ENCODE results near the gene ANKRD33B. TPM values are rescaled to one million over a fixed set of nuclear protein-coding genes. Genes with fewer than 3 reads are reported as not detected.

ANKRD33B gene
- total RNA-seq, 1 donor from 2014 or later: 21.4 TPM

DNA sequence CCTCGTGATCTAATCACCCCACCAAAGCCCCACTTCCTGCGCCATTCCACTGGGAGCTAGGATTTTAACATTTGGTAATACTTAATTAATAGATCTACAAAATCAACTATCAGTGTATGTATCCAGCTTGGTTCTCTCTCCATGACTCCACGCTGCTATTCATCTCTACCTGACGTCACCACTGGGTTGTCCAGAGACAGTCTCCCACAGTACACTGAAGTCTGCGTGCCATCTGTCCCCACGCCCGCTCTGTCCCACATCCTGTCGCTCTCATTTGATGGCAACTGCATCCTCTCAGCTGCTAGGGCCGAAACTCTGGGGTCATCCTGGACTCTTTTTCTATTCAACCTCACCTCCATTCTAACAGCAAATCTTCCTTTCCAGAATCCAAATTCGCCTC lies 53.2 kb downstream of the ANKRD33B start:
- peaks cover 2% of the 10 kb centered on the region for H3K27me3 Mint-ChIP-seq (ENCODE audit: insufficient read depth)
- intact Hi-C loops (cut with micrococcal nuclease): no loop called here
- H3K4me1 Mint-ChIP-seq (ENCODE audit: low read depth): peaks cover 6% of the 10 kb centered on the region

DNA sequence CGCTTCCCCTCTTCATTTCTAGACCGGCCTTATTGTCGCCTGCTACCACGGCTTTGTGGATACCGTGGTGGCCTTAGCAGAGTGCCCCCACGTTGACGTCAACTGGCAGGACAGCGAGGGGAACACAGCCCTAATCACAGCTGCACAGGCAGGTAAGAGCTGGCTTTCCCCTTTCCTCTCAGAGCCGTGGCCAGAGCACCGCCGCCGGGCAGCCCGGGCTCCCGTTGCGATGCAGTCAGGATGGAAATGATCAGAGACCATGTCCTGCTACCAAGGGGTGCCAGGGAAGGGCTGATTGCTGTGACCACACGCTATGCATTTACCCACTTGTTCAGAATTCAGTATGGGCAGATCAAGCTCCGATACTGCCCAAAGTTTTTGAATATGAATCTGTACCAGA lies 54.4 kb downstream of the ANKRD33B start:
- no peaks in the 10 kb centered on the region for H3K4me1 Mint-ChIP-seq (ENCODE audit: low read depth)
- intact Hi-C loops (cut with micrococcal nuclease): no loop called here
- no peak overlapping the region for H3K27ac Mint-ChIP-seq
- no peak overlapping the region for H3K4me3 Mint-ChIP-seq
- peaks cover 2% of the 10 kb centered on the region for H3K27me3 Mint-ChIP-seq (ENCODE audit: insufficient read depth)
- H3K9me3 Mint-ChIP-seq: no peaks in the 10 kb centered on the region
- peaks cover 12% of the 10 kb centered on the region for H3K36me3 Mint-ChIP-seq (ENCODE audit: low read depth)
- no peak for DNase-seq (ENCODE audit: low spot score)

More for the DNA sequence above, 53.2 kb downstream of the ANKRD33B start:
- Mint-ChIP-seq H3K36me3 (ENCODE audit: low read depth) (peaks cover 13% of the 10 kb centered on the region), H3K27ac (no peak overlapping the region), H3K9me3 (no peaks in the 10 kb centered on the region), H3K4me3 (no peak overlapping the region)
- no peak for DNase-seq (ENCODE audit: low spot score)

DNA sequence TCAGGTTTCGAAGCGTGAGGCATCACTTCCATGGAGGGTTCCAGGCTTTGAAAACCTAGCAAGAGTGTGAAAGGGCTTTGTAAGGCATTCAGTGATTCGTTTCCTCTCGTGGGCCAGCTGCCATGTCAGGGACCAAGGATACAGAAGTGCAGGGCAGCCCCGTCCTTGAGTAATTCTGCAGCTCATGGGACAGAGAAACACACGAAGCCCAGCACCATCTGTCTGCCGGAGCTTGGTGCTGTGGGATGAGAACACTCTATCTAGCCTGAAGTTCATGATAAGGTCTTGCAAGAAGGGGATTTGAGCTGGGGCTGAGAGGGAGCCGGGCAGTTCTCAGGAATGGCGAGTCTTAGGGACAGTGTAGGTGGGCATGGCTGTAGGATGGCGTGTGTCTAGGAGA lies 55.8 kb downstream of the ANKRD33B start:
- no peak for DNase-seq (ENCODE audit: low spot score)
- no peak overlapping the region for H3K4me3 Mint-ChIP-seq
- intact Hi-C loops (cut with micrococcal nuclease): no loop called here

DNA sequence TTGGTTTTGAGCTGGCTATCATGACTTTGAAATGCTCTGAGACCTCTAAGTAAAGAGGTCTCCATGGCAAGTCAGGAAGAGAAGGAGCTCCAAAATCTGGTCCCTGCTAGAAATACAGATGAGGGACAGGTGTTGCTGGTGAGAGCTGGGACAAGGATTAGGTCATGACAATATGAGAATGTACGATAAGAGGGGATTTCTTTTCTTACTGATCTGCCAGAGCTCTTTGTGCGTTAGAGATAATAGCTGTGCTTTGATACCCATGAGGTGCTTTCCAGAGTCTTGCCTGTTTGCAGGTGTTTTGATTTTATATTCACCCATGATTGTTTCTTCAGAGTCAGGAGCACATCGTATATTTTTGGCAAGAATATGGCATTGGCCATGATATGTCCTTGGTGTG lies 56.5 kb downstream of the ANKRD33B start:
- no peak for DNase-seq (ENCODE audit: low spot score)
- no peaks in the 10 kb centered on the region for H3K9me3 Mint-ChIP-seq
- no peak overlapping the region for H3K4me3 Mint-ChIP-seq
- intact Hi-C loops (cut with micrococcal nuclease): no loop called here
- no peaks in the 10 kb centered on the region for H3K4me1 Mint-ChIP-seq (ENCODE audit: low read depth)
- no peaks in the 10 kb centered on the region for H3K27me3 Mint-ChIP-seq (ENCODE audit: insufficient read depth)
- peaks cover 18% of the 10 kb centered on the region for H3K36me3 Mint-ChIP-seq (ENCODE audit: low read depth)
- no peak overlapping the region for H3K27ac Mint-ChIP-seq

More for the DNA sequence above, 55.8 kb downstream of the ANKRD33B start:
- Mint-ChIP-seq H3K36me3 (ENCODE audit: low read depth) (peaks cover 13% of the 10 kb centered on the region), H3K4me1 (ENCODE audit: low read depth) (no peaks in the 10 kb centered on the region), H3K9me3 (no peaks in the 10 kb centered on the region), H3K27ac (no peak overlapping the region), H3K27me3 (ENCODE audit: insufficient read depth) (peaks cover 2% of the 10 kb centered on the region)

DNA sequence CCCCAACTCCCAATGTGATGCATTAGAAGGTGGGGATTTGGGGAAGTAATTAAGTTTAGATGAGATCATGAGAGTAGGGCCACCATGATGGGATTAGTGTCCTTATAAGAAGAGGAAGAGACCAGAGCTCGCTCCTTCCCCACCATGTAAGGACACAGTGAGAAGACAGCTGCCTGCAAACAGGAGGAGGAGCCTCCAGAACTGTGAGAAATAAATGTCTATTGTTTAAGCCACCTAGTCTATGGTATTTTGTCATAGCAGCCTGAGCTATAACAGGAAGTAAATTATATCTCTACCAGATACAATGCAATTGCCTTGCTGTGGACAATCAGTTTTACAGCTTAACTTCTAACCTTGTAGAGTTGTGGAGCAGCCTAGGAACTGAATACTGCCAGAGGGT lies 58.0 kb downstream of the ANKRD33B start:
- H3K9me3 Mint-ChIP-seq: no peaks in the 10 kb centered on the region
- peaks cover 6% of the 10 kb centered on the region for H3K4me1 Mint-ChIP-seq (ENCODE audit: low read depth)
- intact Hi-C loops (cut with micrococcal nuclease): no loop called here
- no peak overlapping the region for H3K27ac Mint-ChIP-seq
- H3K36me3 Mint-ChIP-seq (ENCODE audit: low read depth): peaks cover 22% of the 10 kb centered on the region
- no peak overlapping the region for H3K4me3 Mint-ChIP-seq
- no peaks in the 10 kb centered on the region for H3K27me3 Mint-ChIP-seq (ENCODE audit: insufficient read depth)
- no peak for DNase-seq (ENCODE audit: low spot score)

DNA sequence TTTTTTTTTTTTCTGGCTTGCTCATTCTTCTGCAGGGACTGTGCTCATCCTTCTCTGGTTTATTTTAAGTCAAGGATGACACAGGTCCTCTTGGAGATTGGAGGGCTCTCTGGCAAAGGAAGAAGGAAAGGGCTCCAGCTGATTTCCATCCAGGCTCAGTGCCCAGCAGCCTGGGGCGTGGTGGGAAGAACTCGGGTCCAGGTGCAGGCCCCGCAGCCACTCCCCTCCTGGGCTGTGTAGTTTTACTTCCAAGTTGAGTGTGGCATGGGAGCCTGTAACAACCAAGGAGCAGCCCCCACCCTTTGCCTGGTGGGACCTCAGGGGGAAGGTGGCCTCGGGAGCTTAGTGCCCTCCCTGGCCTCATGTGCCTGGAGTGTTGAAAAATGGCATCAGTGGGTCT lies 58.9 kb downstream of the ANKRD33B start:
- H3K9me3 Mint-ChIP-seq: no peaks in the 10 kb centered on the region
- H3K27ac Mint-ChIP-seq: no peak overlapping the region
- H3K27me3 Mint-ChIP-seq (ENCODE audit: insufficient read depth): no peaks in the 10 kb centered on the region
- no peak for DNase-seq (ENCODE audit: low spot score)
- intact Hi-C loops (cut with micrococcal nuclease): no loop called here
- H3K4me1 Mint-ChIP-seq (ENCODE audit: low read depth): peaks cover 16% of the 10 kb centered on the region
- H3K4me3 Mint-ChIP-seq: no peak overlapping the region
- peaks cover 22% of the 10 kb centered on the region for H3K36me3 Mint-ChIP-seq (ENCODE audit: low read depth)

DNA sequence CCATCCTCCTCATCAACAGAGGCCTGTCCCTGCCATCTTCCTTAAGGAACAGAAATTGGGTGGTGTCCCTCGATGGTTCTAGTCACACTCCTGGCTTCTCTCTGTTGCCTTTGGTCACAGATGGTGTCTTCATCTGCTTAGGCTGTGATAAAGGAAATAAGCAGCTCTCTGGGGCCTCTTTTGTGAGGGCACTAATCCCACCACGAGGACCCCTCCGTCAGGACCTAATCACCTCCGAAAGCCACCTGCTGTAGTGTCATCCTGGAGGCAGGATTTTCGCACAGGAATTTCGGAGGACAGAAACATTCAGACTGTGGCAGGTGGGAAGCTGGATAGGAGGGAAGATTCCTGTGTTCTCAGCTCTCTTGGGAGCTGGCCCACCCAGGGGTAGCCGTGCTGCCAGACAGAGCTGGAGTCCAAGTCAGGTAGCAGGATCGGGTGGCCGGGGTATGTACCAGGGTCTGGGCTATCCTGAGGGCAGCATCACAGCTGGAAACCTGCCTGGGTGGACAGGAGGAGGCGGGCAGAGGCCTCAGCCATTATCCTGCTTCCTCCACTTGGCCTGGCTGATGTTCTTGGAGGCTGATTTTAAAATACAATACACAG lies 59.5 kb downstream of the ANKRD33B start:
- DNase-seq (ENCODE audit: low spot score): no peak
- Mint-ChIP-seq H3K9me3 (no peaks in the 10 kb centered on the region), H3K36me3 (ENCODE audit: low read depth) (peaks cover 22% of the 10 kb centered on the region), H3K27me3 (ENCODE audit: insufficient read depth) (no peaks in the 10 kb centered on the region), H3K4me1 (ENCODE audit: low read depth) (peaks cover 20% of the 10 kb centered on the region), H3K27ac (no peak overlapping the region), H3K4me3 (no peak overlapping the region)
- intact Hi-C loops (cut with micrococcal nuclease): no loop called here

DNA sequence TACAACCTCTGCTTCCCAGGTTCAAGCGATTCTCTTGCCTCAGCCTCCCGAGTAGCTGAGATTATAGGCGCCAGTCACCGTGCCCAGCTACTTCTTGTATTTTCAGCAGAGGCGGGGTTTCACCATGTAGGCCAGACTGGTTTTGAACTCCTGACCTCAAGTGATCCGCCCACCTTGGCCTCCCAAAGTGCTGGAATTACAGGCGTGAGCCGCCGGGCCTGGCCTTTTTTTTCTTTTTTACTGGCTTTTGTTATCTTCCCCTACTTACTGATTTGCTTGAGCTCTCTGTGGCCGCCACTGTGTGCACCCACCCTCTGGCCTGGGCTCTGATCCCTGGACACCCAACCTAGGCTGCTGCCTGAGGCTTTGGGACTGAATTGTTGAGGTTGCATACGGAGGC lies 60.3 kb downstream of the ANKRD33B start:
- Mint-ChIP-seq H3K27ac (no peak overlapping the region), H3K36me3 (ENCODE audit: low read depth) (peaks cover 22% of the 10 kb centered on the region), H3K27me3 (ENCODE audit: insufficient read depth) (peaks cover 3% of the 10 kb centered on the region), H3K4me1 (ENCODE audit: low read depth) (peaks cover 20% of the 10 kb centered on the region), H3K9me3 (no peaks in the 10 kb centered on the region), H3K4me3 (no peak overlapping the region)
- DNase-seq (ENCODE audit: low spot score): no peak
- intact Hi-C loops (cut with micrococcal nuclease): no loop called here

DNA sequence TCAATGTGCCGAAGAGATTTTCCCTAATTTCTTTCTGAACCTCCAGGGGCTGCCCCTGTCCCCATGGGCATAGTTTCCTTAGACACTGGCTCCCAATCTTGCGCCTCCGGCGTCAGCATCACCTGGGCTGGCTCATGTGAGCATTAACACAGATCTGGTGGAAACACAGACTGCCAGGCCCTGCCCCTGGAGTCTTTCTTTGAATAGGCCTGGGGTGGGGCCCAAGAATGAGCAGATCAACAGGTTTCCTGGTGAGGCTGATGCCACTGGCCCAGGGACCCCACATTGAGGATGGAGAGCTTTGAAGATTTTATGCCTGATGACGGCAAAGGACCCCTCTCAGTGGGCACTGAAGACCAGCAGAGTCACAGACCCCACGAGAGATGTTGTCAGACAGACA lies 60.8 kb downstream of the ANKRD33B start:
- DNase-seq (ENCODE audit: low spot score): no peak
- peaks cover 25% of the 10 kb centered on the region for H3K4me1 Mint-ChIP-seq (ENCODE audit: low read depth)
- peaks cover 3% of the 10 kb centered on the region for H3K27me3 Mint-ChIP-seq (ENCODE audit: insufficient read depth)
- peaks cover 26% of the 10 kb centered on the region for H3K36me3 Mint-ChIP-seq (ENCODE audit: low read depth)
- intact Hi-C loops (cut with micrococcal nuclease): no loop called here
- no peak overlapping the region for H3K27ac Mint-ChIP-seq
- H3K9me3 Mint-ChIP-seq: no peaks in the 10 kb centered on the region
- no peak overlapping the region for H3K4me3 Mint-ChIP-seq

DNA sequence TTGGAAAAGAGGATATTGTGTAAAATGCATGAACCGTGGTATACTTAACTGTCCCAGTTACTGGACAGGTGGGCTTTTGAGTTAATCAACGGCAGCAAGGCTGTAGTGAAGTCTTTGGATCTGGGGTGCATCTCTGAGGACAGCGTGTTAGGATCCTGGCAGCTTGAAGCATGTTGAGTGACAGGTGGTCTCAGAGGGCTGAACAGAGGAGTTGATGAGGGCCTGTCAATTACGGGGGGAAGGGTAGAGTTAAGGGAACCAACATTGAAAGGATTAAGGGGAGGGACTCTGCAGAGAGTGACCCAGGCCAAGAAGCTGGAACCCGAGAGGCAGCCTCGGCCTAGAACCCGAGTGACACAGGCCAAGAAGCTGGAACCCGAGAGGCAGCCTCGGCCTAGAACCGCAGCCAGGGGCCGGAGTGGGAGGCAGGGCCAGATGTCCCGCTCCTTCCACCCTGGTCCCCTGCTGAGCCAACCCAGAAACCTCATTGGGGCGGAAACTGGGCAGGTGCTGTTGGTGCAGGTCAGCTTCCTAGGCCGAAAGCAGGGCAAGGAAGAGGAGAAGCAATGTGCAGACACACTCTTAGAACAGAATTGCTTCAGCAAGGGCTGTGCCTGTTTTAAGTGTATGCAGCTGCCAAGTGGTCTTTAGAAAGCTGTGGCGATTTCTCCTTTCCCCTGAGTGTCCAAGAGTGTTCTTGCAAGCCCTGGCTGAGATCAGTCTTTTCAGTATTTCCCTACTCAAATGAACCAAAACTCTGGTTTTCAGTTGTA lies 62.0 kb downstream of the ANKRD33B start:
- intact Hi-C loops (cut with micrococcal nuclease): no loop called here

DNA sequence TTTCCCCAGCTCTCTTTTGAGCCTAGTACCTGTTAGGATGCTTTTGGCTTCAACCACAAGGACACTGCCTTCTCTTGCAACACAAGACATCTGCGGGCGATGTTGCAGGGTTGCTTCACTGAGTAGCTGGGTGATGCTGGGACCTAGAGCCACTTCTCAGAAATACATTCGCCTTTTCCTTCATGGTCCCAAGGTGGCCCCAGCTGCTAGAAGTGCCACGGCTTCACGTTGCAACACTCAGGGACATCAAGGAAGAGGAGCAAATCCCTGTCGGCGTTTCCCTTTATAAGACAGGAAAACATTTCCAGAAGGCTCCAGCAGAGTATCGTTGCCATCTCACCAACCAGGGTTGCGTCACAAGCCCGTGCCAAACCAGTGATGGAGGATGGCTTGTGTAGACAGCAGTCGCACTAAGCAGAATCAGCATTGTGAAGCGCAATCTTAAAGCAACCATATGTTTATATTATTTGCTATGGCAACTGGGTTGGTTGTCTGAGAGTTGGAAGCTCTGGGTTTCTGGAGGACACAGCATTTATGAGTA lies 62.7 kb downstream of the ANKRD33B start:
- Mint-ChIP-seq H3K4me1 (ENCODE audit: low read depth) (peaks cover 43% of the 10 kb centered on the region), H3K27me3 (ENCODE audit: insufficient read depth) (peaks cover 3% of the 10 kb centered on the region), H3K36me3 (ENCODE audit: low read depth) (peaks cover 20% of the 10 kb centered on the region), H3K27ac (no peak overlapping the region), H3K9me3 (no peaks in the 10 kb centered on the region), H3K4me3 (no peak overlapping the region)
- intact Hi-C loops (cut with micrococcal nuclease): loop anchor here (1.0 kb wide), 4 partner anchors 9 to 342 kb away; partner anchors contain the start of gene ANKRD33B
- no peak for DNase-seq (ENCODE audit: low spot score)

More for the DNA sequence above, 62.0 kb downstream of the ANKRD33B start:
- DNase-seq (ENCODE audit: low spot score): no peak
- Mint-ChIP-seq H3K27me3 (ENCODE audit: insufficient read depth) (peaks cover 3% of the 10 kb centered on the region), H3K27ac (no peak overlapping the region), H3K4me3 (no peak overlapping the region), H3K9me3 (no peaks in the 10 kb centered on the region), H3K36me3 (ENCODE audit: low read depth) (peaks cover 21% of the 10 kb centered on the region), H3K4me1 (ENCODE audit: low read depth) (peaks cover 36% of the 10 kb centered on the region)

DNA sequence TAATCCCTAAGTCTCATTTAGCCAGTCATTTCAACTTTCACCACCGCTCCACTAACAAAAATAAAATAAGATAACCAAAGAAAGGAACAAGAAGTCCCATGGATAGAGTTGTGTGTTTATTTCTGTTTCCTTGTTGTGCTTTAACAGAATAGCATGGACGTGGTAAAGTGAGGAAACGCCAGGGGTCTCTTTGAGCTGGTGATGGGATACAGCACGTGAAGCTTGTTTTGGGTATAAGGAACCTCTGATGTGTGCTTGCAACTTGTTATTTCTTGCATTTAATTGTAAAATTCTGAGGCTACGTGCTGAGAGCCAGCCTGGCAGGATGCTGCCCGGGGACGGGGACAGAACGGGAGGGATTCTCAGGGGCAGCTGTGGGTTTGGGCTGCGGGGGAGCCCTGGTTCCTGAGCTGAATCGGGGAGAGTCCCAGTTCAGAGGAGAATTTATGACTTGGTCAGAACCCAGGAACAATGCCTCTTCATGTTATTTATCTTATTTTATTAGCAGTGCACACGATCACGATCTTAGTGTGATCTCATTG lies 63.4 kb downstream of the ANKRD33B start:
- DNase-seq (ENCODE audit: low spot score): no peak
- Mint-ChIP-seq H3K27me3 (ENCODE audit: insufficient read depth) (peaks cover 3% of the 10 kb centered on the region), H3K27ac (peak overlapping the region; percentile 90), H3K9me3 (no peaks in the 10 kb centered on the region), H3K4me1 (ENCODE audit: low read depth) (peaks cover 50% of the 10 kb centered on the region), H3K36me3 (ENCODE audit: low read depth) (peaks cover 19% of the 10 kb centered on the region), H3K4me3 (peak overlapping the region; percentile 77)
- intact Hi-C loops (cut with micrococcal nuclease): loop anchor here (1.0 kb wide), 4 partner anchors 8 to 343 kb away; partner anchors contain the start of gene ANKRD33B

DNA sequence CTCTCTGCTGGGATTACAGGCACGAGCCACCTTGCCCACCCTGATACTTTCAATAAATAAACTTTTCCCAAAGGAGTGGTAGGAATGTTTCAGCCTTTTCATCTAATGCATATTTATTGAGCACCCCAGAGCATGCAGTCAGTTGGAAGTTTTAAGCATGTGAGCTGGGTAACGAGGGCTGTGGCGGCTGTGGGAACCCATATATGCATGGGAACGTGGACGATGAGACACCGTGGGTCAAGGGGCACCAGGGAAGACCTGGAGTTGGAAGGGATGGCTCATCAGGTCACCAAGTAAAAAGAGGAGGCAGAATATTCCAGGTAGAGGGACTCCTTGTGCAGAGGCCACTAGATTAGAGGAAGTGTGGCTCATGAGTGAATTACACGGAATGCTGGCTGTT lies 64.7 kb downstream of the ANKRD33B start:
- H3K4me3 Mint-ChIP-seq: no peak overlapping the region
- H3K9me3 Mint-ChIP-seq: no peaks in the 10 kb centered on the region
- intact Hi-C loops (cut with micrococcal nuclease): loop anchor here (1.0 kb wide), 3 partner anchors 49 to 176 kb away; partner anchors contain the start of gene DAP
- H3K27me3 Mint-ChIP-seq (ENCODE audit: insufficient read depth): peaks cover 3% of the 10 kb centered on the region
- peaks cover 19% of the 10 kb centered on the region for H3K36me3 Mint-ChIP-seq (ENCODE audit: low read depth)
- no peak for DNase-seq (ENCODE audit: low spot score)
- H3K4me1 Mint-ChIP-seq (ENCODE audit: low read depth): peaks cover 58% of the 10 kb centered on the region
- peak overlapping the region; percentile 5 for H3K27ac Mint-ChIP-seq

All from activated T-helper 1 cell treated with anti-CD3 and anti-CD28 coated beads, Interleukin-12 subunit alpha, Interleukin-12 subunit beta, Interleukin-2, Interleukin-4 antibody, amounts not matched to agents 30 ng/mL and 10 ng/mL and 1 ng/mL, durations not matched to agents 14 hours and 24 hours and 36 hours (primary cell).